B cell (primary cell): ENCODE results near the gene CHD9. TPM values are rescaled to one million over a fixed set of nuclear protein-coding genes. Genes with fewer than 3 reads are reported as not detected.

Experiments used
- ATAC-seq: fragments of 200-7000 bp; cut with Tn5 transposase; one replicate; pipeline ENCODE4 v1.10.0; 2021; ENCODE audit warnings: low read depth, mild to moderate bottlenecking, moderate number of reproducible peaks, moderate library complexity
- CTCF ChIA-PET: fragments of 350-600 bp; sonication (Branson Sonifier 250); formaldehyde crosslinking; loops from one replicate; lab custom pipeline; 2021; ENCODE audit warnings: antibody characterized with exemption, inconsistent platforms; lab: Charles Lee
- POLR2A ChIA-PET: fragments of 350-600 bp; sonication (Branson Sonifier 250); formaldehyde crosslinking; loops from one replicate; lab custom pipeline; 2021; ENCODE audit warnings: antibody characterized with exemption; lab: Charles Lee
- DNase-seq: peaks from one replicate; pipeline ENCODE4 v3.0.0; 2013
- H2AFZ ChIP-seq: 2 replicates; pipeline ENCODE4 v1.6.1; 2012; ENCODE audit warnings: mild to moderate bottlenecking, low read depth, low read length; ENCODE audit not compliant: insufficient read depth, poor library complexity, severe bottlenecking
- H3K27ac ChIP-seq, 2 donors: 1 replicate in 1 of 2; 2 replicates in 1 of 2; pipeline ENCODE4 v1.5.1; 2012 to 2013; ENCODE audit warnings: low read length in 2 of 2, mild to moderate bottlenecking in 2 of 2, moderate library complexity in 1 of 2
- H3K27me3 ChIP-seq, 4 experiments: fragments of 200-600 bp in 1 of 4; sonication (generic) in 1 of 4; replicated peaks in 1 of 4; 1 replicate in 2 of 4; 2 replicates in 2 of 4; pipeline versions ENCODE4 v1.6.1 to v1.7.0; 2013 to 2016; ENCODE audit warnings: low read length in 3 of 4, mild to moderate bottlenecking in 2 of 4, mixed read lengths in 1 of 4, moderate library complexity in 1 of 4; ENCODE audit not compliant: insufficient read depth in 4 of 4, control insufficient read depth in 3 of 4; ENCODE audit errors: control extremely low read depth in 1 of 4
- H3K36me3 ChIP-seq, 2 experiments: replicated peaks in 1 of 2; 1 replicate in 1 of 2; 2 replicates in 1 of 2; pipeline versions ENCODE4 v1.6.1 to v1.7.1; 2013; ENCODE audit warnings: low read length in 1 of 2; ENCODE audit not compliant: insufficient read depth in 2 of 2, control insufficient read depth in 1 of 2; ENCODE audit errors: control extremely low read depth in 1 of 2, extremely low read depth in 1 of 2
- H3K4me1 ChIP-seq, 2 donors: fragments of 200-600 bp in 1 of 2; sonication (generic) in 1 of 2; 1 replicate in 1 of 2; 2 replicates in 1 of 2; pipeline versions ENCODE4 v1.5.1 to v1.6.1; 2013 to 2017; ENCODE audit warnings: low read length in 2 of 2; ENCODE audit not compliant: control insufficient read depth in 2 of 2, insufficient read depth in 2 of 2
- H3K4me2 ChIP-seq: replicated peaks from 2 replicates; pipeline ENCODE3; 2012; ENCODE audit warnings: mild to moderate bottlenecking, low read depth, low read length; ENCODE audit not compliant: poor library complexity, severe bottlenecking
- H3K4me3 ChIP-seq, 5 experiments: fragments of 200-600 bp in 1 of 5; sonication (generic) in 1 of 5; 1 replicate in 3 of 5; 2 replicates in 2 of 5; pipeline versions ENCODE4 v1.5.1 to v1.7.0; 2011 to 2016; ENCODE audit warnings: low read length in 4 of 5, mild to moderate bottlenecking in 4 of 5, low read depth in 2 of 5, control low read depth in 1 of 5, moderate library complexity in 1 of 5; ENCODE audit not compliant: insufficient read depth in 1 of 5; ENCODE audit errors: control extremely low read depth in 1 of 5, extremely low read depth in 1 of 5
- H3K79me2 ChIP-seq: fragments of 200-600 bp; sonication (generic); one replicate; pipeline ENCODE4 v1.6.0; 2016; ENCODE audit warnings: low read length; ENCODE audit not compliant: control insufficient read depth, insufficient read depth
- H3K9ac ChIP-seq: fragments of 200-600 bp; sonication (generic); 2 replicates; pipeline ENCODE4 v1.6.1; 2017; ENCODE audit warnings: mild to moderate bottlenecking, low read length, moderate library complexity
- H3K9me3 ChIP-seq, 3 donors: one replicate each; pipeline versions ENCODE4 v1.6.1 to v1.7.1; 2013; ENCODE audit warnings: low read length in 2 of 3; ENCODE audit not compliant: control insufficient read depth in 2 of 3, insufficient read depth in 1 of 3; ENCODE audit errors: control extremely low read depth in 1 of 3
- H4K20me1 ChIP-seq: 2 replicates; pipeline ENCODE4 v1.6.0; 2012; ENCODE audit warnings: mild to moderate bottlenecking, low read length; ENCODE audit not compliant: insufficient read depth, control insufficient read depth, poor library complexity, severe bottlenecking
- H3K27ac Mint-ChIP-seq: one replicate; pipeline ENCODE4 v1.8.0; 2021; ENCODE audit warnings: mixed read lengths
- H3K27me3 Mint-ChIP-seq: one replicate; pipeline ENCODE4 v1.8.0; 2021; ENCODE audit warnings: mixed read lengths
- H3K4me1 Mint-ChIP-seq: one replicate; pipeline ENCODE4 v1.8.0; 2021; ENCODE audit warnings: mixed read lengths
- H3K4me3 Mint-ChIP-seq: one replicate; pipeline ENCODE4 v1.8.0; 2021; ENCODE audit warnings: mixed read lengths
- H3K9me3 Mint-ChIP-seq: one replicate; pipeline ENCODE4 v1.8.0; 2022; ENCODE audit warnings: mixed read lengths; ENCODE audit not compliant: insufficient read depth
- CTCF ChIP-seq: fragments of 200-600 bp; IDR thresholded peaks from one replicate; pipeline ENCODE4 v1.8.0; 2022; ENCODE audit warnings: antibody characterized with exemption, mild to moderate bottlenecking
- EZH2 ChIP-seq: IDR thresholded peaks from 2 replicates; pipeline ENCODE4 v1.6.1; 2012; ENCODE audit warnings: borderline replicate concordance, low read depth, mild to moderate bottlenecking, moderate library complexity, low read length; ENCODE audit not compliant: insufficient read depth, poor library complexity, severe bottlenecking
- WGBS: methylation state at CpG from one replicate; pipeline ENCODE4 v1.1.5; 2013; ENCODE audit warnings: missing lambda C conversion rate; ENCODE audit not compliant: insufficient coverage; 5-methylcytosine and 5-hydroxymethylcytosine counted together
- intact Hi-C: fragments of 100-400 bp; cut with micrococcal nuclease; formaldehyde crosslinking; loops from one replicate; pipeline ENCODE4 v1.10.0; 2022
- polyA plus RNA-seq: library from polyadenylated mRNA; depleted of rRNA; stranded (reverse); fragments of >200 nt; gene quantifications from 2 replicates; pipeline ENCODE4 v1.2.3, GENCODE V29; 2012
- total RNA-seq, 2 donors: library from RNA; stranded (reverse); fragments of 120-200 nt in 1 of 2; gene quantifications; 1 replicate in 1 of 2; 2 replicates in 1 of 2; pipeline versions ENCODE4 v1.2.3 to v1.2.4, GENCODE V29; 2013 to 2022

Gene CHD9
- total and polyA plus RNA-seq, 2 donors (not counting 1 experiment from before 2014, with no cell fraction given): 12.2 to 102 TPM

GRCh38 chr16:53041320-53042051 is 13.3 kb upstream of the CHD9 start:
- Histone ChIP-seq H2AFZ (no peak overlapping the region), H3K79me2 (no peaks in the 10 kb centered on the region), H4K20me1 (no peaks in the 10 kb centered on the region), H3K9ac (no peak overlapping the region), H3K4me2 (no peak overlapping the region), H3K27me3 (peaks cover 0 to 6% (median 2%) of the 10 kb centered on the region in 4 experiments), H3K4me3 (no peak overlapping the region), H3K36me3 (no peaks in the 10 kb centered on the region), H3K9me3 (no peaks in the 10 kb centered on the region), H3K27ac (no peak overlapping the region), H3K4me1 (peaks cover 0 to 3% of the 10 kb centered on the region in 2 donors)
- DNase-seq: no peak
- intact Hi-C loops: no loop called here
- no peak for TF ChIP-seq EZH2
- no peak for TF ChIP-seq CTCF
- ChIA-PET POLR2A (no interaction called here), CTCF (interaction anchor here (1.3 kb wide), 1 partner anchor 13 kb away, joined by 3 read pairs; no protein-coding TSS in a partner anchor)
- Mint-ChIP-seq H3K27me3 (peaks cover 23% of the 10 kb centered on the region), H3K27ac (no peak overlapping the region), H3K4me1 (no peaks in the 10 kb centered on the region), H3K9me3 (no peaks in the 10 kb centered on the region), H3K4me3 (no peak overlapping the region)
- no peak for ATAC-seq
- no CpG with 5 or more reads among the region's 4 CpGs for WGBS

DNA sequence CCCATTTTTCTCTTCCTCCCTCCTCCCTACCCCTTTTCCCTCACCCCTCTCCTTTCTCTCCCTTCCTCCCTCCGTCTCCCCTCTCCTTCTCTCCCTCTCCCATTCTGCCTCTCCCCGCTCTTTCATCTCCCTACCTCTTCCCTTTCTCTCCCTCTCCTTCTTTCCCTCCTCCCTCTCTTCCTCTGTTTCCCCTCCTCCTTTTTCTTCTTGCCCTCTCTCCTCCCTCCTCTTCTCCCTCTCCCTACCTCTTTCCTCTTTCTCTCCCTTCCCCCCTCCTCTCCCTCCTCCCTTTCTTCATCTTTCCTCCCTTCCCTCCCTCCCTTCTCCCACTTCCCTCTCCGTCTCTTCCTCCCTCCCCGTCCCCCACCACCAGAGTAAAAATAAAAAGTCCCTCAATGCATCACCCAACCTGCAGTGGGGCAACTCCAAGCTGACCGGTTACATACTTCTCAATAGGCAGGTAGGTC is 12.5 kb upstream of the CHD9 start:
- TF ChIP-seq EZH2 (no peak), CTCF (no peak)
- DNase-seq: no peak

More for the DNA sequence above, 12.5 kb upstream of the CHD9 start:
- ChIA-PET CTCF (interaction anchor here (1.3 kb wide), 1 partner anchor 12 kb away, joined by 3 read pairs; no protein-coding TSS in a partner anchor), POLR2A (no interaction called here)
- Mint-ChIP-seq H3K27ac (no peak overlapping the region), H3K4me1 (no peaks in the 10 kb centered on the region), H3K9me3 (no peaks in the 10 kb centered on the region), H3K27me3 (peaks cover 20% of the 10 kb centered on the region), H3K4me3 (no peak overlapping the region)
- intact Hi-C loops: no loop called here
- WGBS: 40% methylated on average over 4 of the region's 5 CpGs
- no peak overlapping the region for H3K4me2 ChIP-seq
- no peaks in the 10 kb centered on the region for H3K9me3 ChIP-seq
- H3K27me3 ChIP-seq: peaks cover 0 to 6% (median 2%) of the 10 kb centered on the region in 4 experiments
- no peak overlapping the region for H3K9ac ChIP-seq
- H3K79me2 ChIP-seq: no peaks in the 10 kb centered on the region
- H3K4me1 ChIP-seq: peaks cover 0 to 3% of the 10 kb centered on the region in 2 donors
- H3K27ac ChIP-seq: no peak overlapping the region
- no peaks in the 10 kb centered on the region for H4K20me1 ChIP-seq
- H3K36me3 ChIP-seq: no peaks in the 10 kb centered on the region
- H3K4me3 ChIP-seq: no peak overlapping the region
- no peak for ATAC-seq
- no peak overlapping the region for H2AFZ ChIP-seq
